CMK (cell line): Measurements from ENCODE around the gene GTF2H3.
A peak's percentile ranks its signal among the peaks of the same experiment; 100 is the strongest.

ENCODE experiments used
- DNase-seq: peaks from one replicate; pipeline ENCODE4 v3.0.0-alpha.2; 2010; ENCODE audit warnings: low read depth

GTF2H3 gene

DNA sequence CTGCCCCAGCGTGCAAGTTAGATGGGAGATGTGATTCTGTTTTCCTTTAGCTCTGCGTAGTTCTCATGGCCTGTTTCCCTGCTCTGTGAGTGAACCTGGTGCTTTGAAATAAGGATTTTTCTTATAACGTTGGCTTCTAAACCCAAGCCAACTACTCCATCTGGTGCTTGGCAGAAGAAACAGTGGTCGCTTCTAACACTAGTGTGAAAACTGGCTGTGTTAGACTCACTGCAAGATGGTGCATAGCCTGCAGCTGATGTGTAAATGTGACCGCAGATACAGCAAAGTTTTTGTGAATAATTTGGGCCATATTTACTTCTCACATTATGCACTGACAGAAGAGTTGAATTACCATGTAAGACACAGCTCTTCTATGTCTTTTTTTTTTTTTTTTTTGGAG lies 12.2 kb downstream of the GTF2H3 start:
- no peak for DNase-seq

DNA sequence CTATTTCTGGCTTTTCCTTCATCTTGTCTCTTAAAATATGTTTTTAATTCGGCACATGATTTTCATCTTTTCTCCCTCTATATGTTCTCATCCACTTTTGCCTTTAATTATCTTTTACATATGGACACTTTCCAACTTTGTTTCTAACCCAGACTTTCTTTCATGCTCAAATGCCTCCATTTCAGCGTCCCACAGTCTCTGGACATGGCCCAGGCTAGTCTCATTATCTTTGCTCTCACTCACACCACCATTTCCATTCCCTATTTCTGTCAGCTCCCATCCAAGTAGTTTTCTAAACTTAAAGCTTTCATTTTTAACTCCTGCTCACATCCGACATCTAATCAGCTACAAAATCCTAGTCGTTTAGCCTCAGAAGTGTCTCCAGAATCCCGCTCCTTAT lies 14.8 kb downstream of the GTF2H3 start:
- DNase-seq: no peak

GRCh38 chr12:123654129-123654701 lies 20.6 kb downstream of the GTF2H3 start:
- no peak for DNase-seq

GRCh38 chr12:123655420-123655819 lies 21.8 kb downstream of the GTF2H3 start:
- no peak for DNase-seq

DNA sequence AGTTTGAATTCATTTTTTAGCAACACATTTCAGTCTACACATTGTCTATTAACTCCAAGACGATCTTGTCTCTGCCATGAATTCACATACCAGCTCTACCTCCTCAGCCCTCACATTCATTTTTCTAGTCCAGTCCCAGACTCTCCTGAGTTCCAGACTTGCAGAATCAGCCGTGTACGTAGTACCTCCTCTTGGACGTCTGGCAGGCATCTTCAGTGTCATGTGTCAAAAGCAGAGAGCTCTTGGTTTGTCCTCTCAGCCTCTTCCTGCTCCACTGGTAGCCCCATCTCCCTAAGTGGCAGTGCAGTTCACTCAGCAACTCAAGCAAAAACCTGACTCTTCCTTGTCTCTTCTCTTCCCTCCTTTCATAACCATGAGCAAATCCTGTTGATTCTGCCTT lies 22.8 kb downstream of the GTF2H3 start:
- DNase-seq: no peak

DNA sequence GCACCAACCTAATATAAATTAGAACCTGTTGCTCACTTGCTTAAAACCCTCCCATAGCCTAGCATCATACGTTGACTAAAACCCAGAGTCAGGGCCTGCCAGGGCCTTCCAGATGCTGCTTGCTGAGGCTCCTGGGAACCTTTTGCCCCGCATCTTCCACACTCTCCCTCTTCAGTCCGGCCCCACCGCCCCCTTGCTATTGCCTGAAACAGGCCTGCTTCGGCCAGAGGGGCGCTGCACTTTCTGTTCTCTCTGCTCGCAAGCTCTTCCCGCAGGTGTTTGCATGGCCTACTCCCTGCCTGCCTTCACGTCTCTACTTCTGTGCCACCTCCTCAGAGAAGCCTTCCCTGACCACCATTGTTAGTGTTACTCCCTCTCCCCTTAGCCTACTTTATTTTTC lies 23.6 kb downstream of the GTF2H3 start:
- DNase-seq: no peak

- no peak for DNase-seq
Measured at GRCh38 chr12:123659996-123660727, 26.5 kb downstream of the GTF2H3 start.

GRCh38 chr12:123667771-123668170 lies 34.1 kb downstream of the GTF2H3 start:
- no peak for DNase-seq

DNA sequence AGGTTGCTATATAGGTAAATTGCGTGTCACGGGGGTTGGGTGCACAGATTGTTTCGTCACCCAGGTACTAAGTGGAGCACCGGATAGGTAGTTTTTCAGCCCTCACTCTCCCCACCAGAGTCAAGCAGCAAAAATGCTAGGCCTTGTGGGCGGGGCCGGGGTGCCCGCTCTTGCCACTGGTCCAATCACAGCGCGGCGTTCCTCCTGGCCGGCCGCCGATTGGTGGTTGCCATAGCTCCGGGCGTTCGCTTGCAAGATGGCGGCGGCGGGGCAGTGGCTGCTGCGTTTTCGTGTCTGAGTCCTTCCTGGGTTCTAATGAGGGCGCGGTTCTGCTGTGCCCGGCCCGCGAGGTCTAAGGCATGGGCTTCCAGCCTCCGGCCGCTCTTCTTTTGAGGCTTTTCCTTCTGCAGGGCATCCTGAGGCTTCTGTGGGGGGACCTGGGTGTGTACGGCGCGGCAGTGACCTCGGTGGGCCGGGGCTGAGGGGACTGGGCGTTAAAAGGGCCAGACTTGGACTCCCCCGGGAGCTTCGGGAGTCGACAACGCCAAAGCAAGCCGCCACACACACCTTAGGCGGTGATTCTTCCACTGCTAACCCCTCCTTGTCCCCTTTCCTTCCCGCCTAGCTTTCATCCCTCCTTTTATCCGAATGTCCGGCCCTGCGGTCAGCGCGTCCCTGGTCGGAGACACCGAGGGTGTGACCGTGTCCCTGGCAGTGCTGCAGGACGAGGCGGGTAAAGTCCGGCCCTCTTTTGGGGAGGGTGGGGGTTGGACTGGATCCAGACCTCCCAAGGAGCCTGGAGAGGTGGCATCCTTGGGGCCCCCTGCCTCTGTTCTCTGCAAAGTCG lies 37.5 kb downstream of the GTF2H3 start, which contains the start of gene TCTN2:
Gene TCTN2 (plus strand): TSS at position 232 of the 847 bp plus-strand sequence. CDS start 128 bp downstream, at position 360.
- DNase-seq: peak; percentile 72

DNA sequence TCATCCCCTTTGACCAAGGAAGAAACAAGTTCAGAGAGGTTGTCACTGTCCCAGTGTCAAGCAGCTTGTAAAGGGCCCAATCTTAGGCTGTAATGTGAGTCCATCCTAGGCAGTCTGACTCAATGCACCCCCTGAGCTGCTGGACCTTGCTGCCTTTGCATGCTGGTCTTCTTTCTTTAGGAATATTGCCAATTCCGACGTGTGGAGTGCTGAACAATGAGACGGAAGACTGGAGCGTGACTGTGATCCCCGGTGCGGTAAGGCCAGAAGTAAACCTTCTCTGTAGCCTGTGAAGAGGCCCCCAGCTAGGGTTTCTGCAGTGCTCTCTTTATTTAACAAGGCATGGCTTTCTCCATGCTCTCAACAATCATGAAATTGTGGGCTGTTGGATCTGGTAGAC lies 38.2 kb downstream of the GTF2H3 start:
- DNase-seq: no peak

GRCh38 chr12:123675436-123675835 lies 41.8 kb downstream of the GTF2H3 start:
- no peak for DNase-seq

GRCh38 chr12:123676616-123677320 lies 43.1 kb downstream of the GTF2H3 start:
- DNase-seq: no peak

GRCh38 chr12:123678981-123679380 lies 45.4 kb downstream of the GTF2H3 start:
- no peak for DNase-seq

- DNase-seq: no peak
Measured at GRCh38 chr12:123681605-123682004, 48.0 kb downstream of the GTF2H3 start.

DNA sequence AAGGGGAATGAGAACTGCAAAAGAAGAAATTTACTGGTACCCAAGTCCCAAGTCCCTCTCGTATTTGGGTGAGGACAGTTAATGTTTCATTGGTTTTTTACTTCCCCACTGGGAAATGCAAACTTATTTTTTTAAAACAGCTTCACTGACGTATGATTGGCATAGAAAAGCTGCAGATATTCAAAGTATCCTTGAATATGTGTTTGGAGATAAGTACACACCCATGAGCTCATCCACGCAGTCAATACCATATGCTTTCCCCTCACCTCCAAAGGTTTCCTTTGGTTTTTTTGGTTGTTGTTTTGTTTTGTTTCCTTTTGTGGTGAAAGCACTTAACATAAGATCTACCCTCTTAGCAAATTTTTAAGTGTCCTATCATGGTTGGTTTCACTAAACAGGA lies 50.3 kb downstream of the GTF2H3 start:
- DNase-seq: no peak

GRCh38 chr12:123686636-123687190 lies 53.1 kb downstream of the GTF2H3 start:
- no peak for DNase-seq

- no peak for DNase-seq
Measured at GRCh38 chr12:123690191-123690840, 56.7 kb downstream of the GTF2H3 start.

DNA sequence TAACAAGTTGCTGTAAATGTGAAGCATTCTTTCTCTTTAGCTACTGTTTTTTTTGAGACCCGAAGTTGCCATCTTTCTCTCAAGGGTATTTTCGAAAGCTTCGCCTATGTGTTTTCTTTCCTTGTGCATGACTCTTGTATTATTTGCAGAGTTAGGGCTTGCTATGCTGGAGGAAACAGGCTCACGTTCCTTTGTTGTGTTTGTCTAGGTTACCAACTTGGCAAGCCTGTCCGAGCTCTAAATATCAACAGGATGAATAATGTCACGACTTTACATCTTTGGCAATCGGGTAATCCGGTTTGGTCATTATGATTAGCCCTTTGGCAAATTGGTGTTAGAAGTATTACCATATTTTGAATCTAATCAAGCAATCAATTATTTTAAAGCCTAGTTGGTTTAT lies 62.6 kb downstream of the GTF2H3 start:
- no peak for DNase-seq

GRCh38 chr12:123696646-123697045 lies 63.0 kb downstream of the GTF2H3 start:
- no peak for DNase-seq

DNA sequence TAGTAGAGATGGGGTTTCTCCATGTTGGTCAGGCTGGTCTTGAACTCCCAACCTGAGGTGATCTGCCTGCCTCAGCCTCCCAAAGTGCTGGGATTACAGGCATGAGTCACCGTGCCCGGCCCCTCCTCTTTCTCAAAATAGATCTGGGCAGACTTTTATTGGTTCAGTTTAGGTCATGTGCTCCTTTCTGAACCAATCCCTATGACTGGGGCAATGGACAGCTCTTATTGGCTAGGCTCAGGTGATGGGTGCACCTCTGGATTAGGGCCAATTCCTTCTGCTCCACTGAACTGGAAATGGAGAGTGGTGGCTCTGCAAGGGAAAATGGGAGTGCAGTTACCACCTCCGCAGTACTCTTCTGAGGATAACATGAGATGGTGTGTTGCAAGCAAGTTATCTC lies 72.3 kb downstream of the GTF2H3 start:
- DNase-seq: no peak

DNA sequence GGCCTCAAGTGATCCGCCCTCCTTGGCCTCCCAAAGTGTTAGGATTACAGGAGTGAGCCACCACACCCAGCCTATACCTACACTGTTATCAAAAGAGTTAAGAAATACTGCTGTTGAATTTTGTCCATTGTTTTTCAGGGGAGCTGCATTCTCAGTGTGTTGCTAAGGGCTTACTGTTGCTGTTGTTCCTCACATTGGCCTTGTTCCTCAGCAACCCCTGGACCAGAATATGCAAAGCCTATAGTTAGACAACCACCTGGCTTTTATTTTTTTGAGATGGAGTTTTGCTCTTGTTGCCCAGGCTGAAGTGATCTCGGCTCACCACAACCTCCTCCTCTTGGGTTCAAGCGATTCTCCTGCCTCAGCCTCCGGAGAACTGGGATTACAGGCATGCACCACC lies 73.8 kb downstream of the GTF2H3 start:
- no peak for DNase-seq
